H9 (cell line): ENCODE data around the gene CMSS1. TPM values are rescaled to one million over a fixed set of nuclear protein-coding genes. Genes with fewer than 3 reads are reported as not detected.

ENCODE experiments used
- DNase-seq: peaks from one replicate; pipeline ENCODE4 v3.0.0-alpha.2; 2017
- H2AFZ ChIP-seq: one replicate; pipeline ENCODE4 v1.6.1; 2013; ENCODE audit warnings: mild to moderate bottlenecking, low read length, control low read depth, moderate library complexity
- H2AK5ac ChIP-seq: 2 replicates; pipeline ENCODE4 v1.6.1; 2013; ENCODE audit warnings: low read length, control low read depth, mixed read lengths; ENCODE audit not compliant: insufficient read length
- H2BK120ac ChIP-seq: one replicate; pipeline ENCODE4 v1.6.1; 2013; ENCODE audit warnings: low read depth, mild to moderate bottlenecking, low read length, control low read depth, inconsistent platforms; ENCODE audit not compliant: poor library complexity, severe bottlenecking
- H2BK12ac ChIP-seq: 2 replicates; pipeline ENCODE4 v1.6.1; 2013; ENCODE audit warnings: low read length, control low read depth, mixed read lengths, low read depth; ENCODE audit not compliant: insufficient read length
- H2BK15ac ChIP-seq: 2 replicates; pipeline ENCODE4 v1.6.1; 2013; ENCODE audit warnings: low read depth, low read length, control low read depth
- H2BK20ac ChIP-seq: one replicate; pipeline ENCODE4 v1.6.1; 2013; ENCODE audit warnings: low read depth, mild to moderate bottlenecking, low read length, control low read depth, inconsistent platforms; ENCODE audit not compliant: poor library complexity, severe bottlenecking
- H2BK5ac ChIP-seq: 2 replicates; pipeline ENCODE4 v1.6.1; 2013; ENCODE audit warnings: low read length, control low read depth, mixed read lengths; ENCODE audit not compliant: insufficient read length
- H3K14ac ChIP-seq: 2 replicates; pipeline ENCODE4 v1.6.1; 2013; ENCODE audit warnings: low read length, control low read depth; ENCODE audit not compliant: insufficient read depth
- H3K18ac ChIP-seq: 2 replicates; pipeline ENCODE4 v1.6.1; 2013; ENCODE audit warnings: low read depth, mild to moderate bottlenecking, mixed read lengths, low read length, control low read depth; ENCODE audit not compliant: insufficient read length
- H3K23ac ChIP-seq: 2 replicates; pipeline ENCODE4 v1.6.1; 2013; ENCODE audit warnings: low read length, control low read depth, mixed read lengths, low read depth; ENCODE audit not compliant: insufficient read length
- H3K23me2 ChIP-seq: 2 replicates; pipeline ENCODE4 v1.6.1; 2013; ENCODE audit warnings: low read depth, mild to moderate bottlenecking, mixed read lengths, low read length, control low read depth; ENCODE audit not compliant: insufficient read length, poor library complexity, severe bottlenecking
- H3K27ac ChIP-seq: 2 replicates; pipeline ENCODE4 v1.5.1; 2013; ENCODE audit warnings: low read length, control low read depth, mixed read lengths, low read depth; ENCODE audit not compliant: insufficient read length
- H3K27me3 ChIP-seq: 2 replicates; pipeline ENCODE4 v1.6.1; 2013; ENCODE audit warnings: low read length, control low read depth, inconsistent platforms; ENCODE audit not compliant: insufficient read depth
- H3K4ac ChIP-seq: 2 replicates; pipeline ENCODE4 v1.6.1; 2013; ENCODE audit warnings: low read depth, mild to moderate bottlenecking, control low read depth, inconsistent platforms, low read length, moderate library complexity
- H3K4me1 ChIP-seq: 2 replicates; pipeline ENCODE4 v1.6.1; 2013; ENCODE audit warnings: low read length, control low read depth, inconsistent platforms; ENCODE audit not compliant: insufficient read depth
- H3K4me2 ChIP-seq: 2 replicates; pipeline ENCODE4 v1.6.1; 2013; ENCODE audit warnings: low read length, control low read depth, mixed read lengths; ENCODE audit not compliant: insufficient read length, insufficient read depth
- H3K56ac ChIP-seq: 2 replicates; pipeline ENCODE4 v1.6.1; 2013; ENCODE audit warnings: low read depth, mild to moderate bottlenecking, mixed read lengths, low read length, control low read depth; ENCODE audit not compliant: insufficient read length
- H3K79me1 ChIP-seq: 2 replicates; pipeline ENCODE4 v1.6.1; 2013; ENCODE audit warnings: low read depth, mild to moderate bottlenecking, moderate library complexity, low read length, control low read depth, inconsistent platforms; ENCODE audit not compliant: insufficient read depth, poor library complexity, severe bottlenecking
- H3K79me2 ChIP-seq: 2 replicates; pipeline ENCODE4 v1.6.1; 2013; ENCODE audit warnings: low read length, control low read depth, inconsistent platforms; ENCODE audit not compliant: insufficient read depth
- H3K9ac ChIP-seq: 2 replicates; pipeline ENCODE4 v1.6.1; 2013; ENCODE audit warnings: low read length, control low read depth, mixed read lengths; ENCODE audit not compliant: insufficient read length; ENCODE audit errors: extremely low read depth
- H3K9me3 ChIP-seq: one replicate; pipeline ENCODE4 v1.6.1; 2013; ENCODE audit warnings: low read depth, low read length, inconsistent platforms; ENCODE audit not compliant: control insufficient read depth
- H3T11ph ChIP-seq: one replicate; pipeline ENCODE4 v1.6.1; 2013; ENCODE audit warnings: mild to moderate bottlenecking, low read length, control low read depth, inconsistent platforms
- H4K20me1 ChIP-seq: one replicate; pipeline ENCODE4 v1.6.1; 2013; ENCODE audit not compliant: control insufficient read depth, insufficient read length, insufficient read depth
- H4K5ac ChIP-seq: 2 replicates; pipeline ENCODE4 v1.6.1; 2013; ENCODE audit warnings: low read depth, mild to moderate bottlenecking, mixed read lengths, low read length, control low read depth; ENCODE audit not compliant: insufficient read length
- H4K8ac ChIP-seq: replicated peaks from 2 replicates; pipeline ENCODE4 v1.6.1; 2013; ENCODE audit warnings: low read length, control low read depth, mixed read lengths, low read depth; ENCODE audit not compliant: insufficient read length
- H4K91ac ChIP-seq: 2 replicates; pipeline ENCODE4 v1.6.1; 2013; ENCODE audit warnings: low read depth, mild to moderate bottlenecking, moderate library complexity, mixed read lengths, low read length, control low read depth; ENCODE audit not compliant: insufficient read length
- H3K27ac Mint-ChIP-seq, 3 experiments: 2 replicates in 2 of 3; 3 replicates in 1 of 3; pipeline ENCODE4 v1.8.0; 2020 to 2021; ENCODE audit warnings: mixed read lengths in 3 of 3, mild to moderate bottlenecking in 1 of 3, moderate library complexity in 1 of 3
- H3K27me3 Mint-ChIP-seq: 2 replicates; pipeline ENCODE4 v1.8.0; 2021; ENCODE audit warnings: low read depth, mild to moderate bottlenecking, moderate library complexity, mixed read lengths
- H3K36me3 Mint-ChIP-seq, 3 experiments: 2 replicates in 2 of 3; 3 replicates in 1 of 3; pipeline ENCODE4 v1.8.0; 2020 to 2021; ENCODE audit warnings: low read depth in 3 of 3, mixed read lengths in 3 of 3; ENCODE audit not compliant: insufficient read depth in 1 of 3
- H3K4me1 Mint-ChIP-seq, 2 experiments: 2 replicates each; pipeline ENCODE4 v1.8.0; 2020; ENCODE audit warnings: mixed read lengths in 2 of 2
- H3K4me3 Mint-ChIP-seq, 2 experiments: 2 replicates in 1 of 2; 3 replicates in 1 of 2; pipeline ENCODE4 v1.8.0; 2020 to 2021; ENCODE audit warnings: mild to moderate bottlenecking in 2 of 2, mixed read lengths in 2 of 2, moderate library complexity in 1 of 2
- H3K9me3 Mint-ChIP-seq, 2 experiments: 2 replicates in 1 of 2; 3 replicates in 1 of 2; pipeline ENCODE4 v1.8.0; 2020; ENCODE audit warnings: mild to moderate bottlenecking in 2 of 2, mixed read lengths in 2 of 2, moderate library complexity in 1 of 2
- CTCF ChIP-seq: fragments of 200-600 bp; sonication (generic); conservative IDR thresholded peaks from 3 replicates; pipeline ENCODE4 v1.8.0; 2021; ENCODE audit warnings: antibody characterized with exemption, mild to moderate bottlenecking
- WGBS: extraction: QIAGEN DNeasy Blood & Tissue Kit; methylation state at CpG from one replicate; pipeline ENCODE4 v1.1.7; 2013; ENCODE audit warnings: missing lambda C conversion rate, low lambda C conversion rate, mixed read lengths; ENCODE audit not compliant: insufficient read length; ENCODE audit errors: extremely low coverage; 5-methylcytosine and 5-hydroxymethylcytosine counted together
- total RNA-seq: library from RNA; stranded (reverse); gene quantifications from 2 replicates; pipeline ENCODE4 v1.2.1, GENCODE V29; 2021

Gene CMSS1
- total RNA-seq, 1 experiment from 2014 or later, result 61.8 TPM

DNA sequence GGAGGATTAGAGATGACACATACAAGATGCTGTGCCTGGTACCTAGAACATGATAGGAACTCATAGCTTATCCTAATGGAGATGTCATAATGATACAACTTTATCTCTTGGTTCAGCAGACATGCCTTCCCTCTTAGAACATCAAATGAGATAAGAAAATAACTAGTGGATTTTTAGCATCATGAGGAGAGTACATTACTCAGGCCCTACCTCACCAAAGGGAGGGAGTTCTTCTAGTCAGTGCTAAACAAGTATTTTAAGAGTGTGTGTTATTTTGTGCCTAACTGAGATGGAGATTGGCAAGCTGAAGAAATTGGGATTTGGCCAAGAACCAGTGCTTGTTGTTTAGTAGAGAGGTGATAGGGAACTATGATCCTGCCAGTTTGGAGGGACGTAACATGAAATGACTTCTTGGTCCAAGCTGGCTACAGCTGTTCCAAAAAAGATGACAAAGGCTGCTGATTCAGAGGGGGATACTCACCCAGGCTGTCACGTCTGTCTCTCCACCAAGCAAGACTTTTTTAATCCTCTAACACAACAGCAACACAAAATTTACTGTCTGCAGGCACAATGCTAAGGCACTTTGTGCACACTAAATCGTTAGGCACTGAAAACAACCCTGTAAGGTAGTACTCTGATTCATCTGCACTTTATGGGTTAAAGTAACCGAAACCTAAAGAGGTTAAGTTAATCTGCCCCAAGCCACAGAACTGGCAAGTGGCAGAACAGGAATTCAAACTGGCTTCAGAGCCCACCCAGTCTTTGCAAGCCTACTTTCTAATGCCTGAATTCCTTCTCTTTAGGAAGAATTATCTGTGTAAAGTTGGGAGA is 126.5 kb downstream of the CMSS1 start:
- H3K79me2 ChIP-seq, result no peaks in the 10 kb centered on the region
- no peaks in the 10 kb centered on the region for H3K27me3 ChIP-seq
- H3K14ac ChIP-seq, result no peak overlapping the region
- no peak overlapping the region for H4K8ac ChIP-seq
- no peak overlapping the region for H3K27ac ChIP-seq
- peaks cover 26 to 28% of the 10 kb centered on the region in 2 experiments for H3K4me1 Mint-ChIP-seq
- peak overlapping the region in 2 of 3 experiments; percentile 6 to 82; a peak in 3 of 7 replicates for H3K27ac Mint-ChIP-seq
- H2BK20ac ChIP-seq, result no peak overlapping the region
- no peak overlapping the region for H2AFZ ChIP-seq
- no peaks in the 10 kb centered on the region for H3K79me1 ChIP-seq
- no peaks in the 10 kb centered on the region for H3K27me3 Mint-ChIP-seq
- no peak for DNase-seq
- H3K9me3 Mint-ChIP-seq, result no peaks in the 10 kb centered on the region
- no peak overlapping the region for H2BK5ac ChIP-seq
- no peak overlapping the region for H3K23ac ChIP-seq
- no CpG with 5 or more reads among the region's 4 CpGs for WGBS
- no peak overlapping the region for H4K5ac ChIP-seq
- H3K18ac ChIP-seq, result no peak overlapping the region
- no peak overlapping the region for H2BK120ac ChIP-seq
- H3K4me1 ChIP-seq, result no peaks in the 10 kb centered on the region; the same call in 1 of the 2 replicates
- H4K20me1 ChIP-seq, result no peaks in the 10 kb centered on the region
- H3K4ac ChIP-seq, result no peak overlapping the region
- H3K36me3 Mint-ChIP-seq, result no peaks in the 10 kb centered on the region; a peak in 1 of 7 replicates
- no peak overlapping the region for H3K4me2 ChIP-seq
- no peak overlapping the region for H3K4me3 Mint-ChIP-seq
- no peak overlapping the region for H2BK15ac ChIP-seq
- no peak overlapping the region for H4K91ac ChIP-seq
- H3K23me2 ChIP-seq, result no peaks in the 10 kb centered on the region
- H3K56ac ChIP-seq, result no peak overlapping the region
- no peak overlapping the region for H3K9ac ChIP-seq
- H2BK12ac ChIP-seq, result no peak overlapping the region
- TF ChIP-seq CTCF, result no peak
- H2AK5ac ChIP-seq, result no peak overlapping the region
- no peak overlapping the region for H3T11ph ChIP-seq
- no peaks in the 10 kb centered on the region for H3K9me3 ChIP-seq
